GM18907 (cell line): ENCODE results near the gene DDX6.

Experiments
- ATAC-seq: cut with Tn5 transposase; IDR thresholded peaks from one replicate; pipeline ENCODE4 v1.9.1; 2021; ENCODE audit warnings: mild to moderate bottlenecking, moderate library complexity; ENCODE audit not compliant: unreplicated experiment

Gene DDX6

DNA sequence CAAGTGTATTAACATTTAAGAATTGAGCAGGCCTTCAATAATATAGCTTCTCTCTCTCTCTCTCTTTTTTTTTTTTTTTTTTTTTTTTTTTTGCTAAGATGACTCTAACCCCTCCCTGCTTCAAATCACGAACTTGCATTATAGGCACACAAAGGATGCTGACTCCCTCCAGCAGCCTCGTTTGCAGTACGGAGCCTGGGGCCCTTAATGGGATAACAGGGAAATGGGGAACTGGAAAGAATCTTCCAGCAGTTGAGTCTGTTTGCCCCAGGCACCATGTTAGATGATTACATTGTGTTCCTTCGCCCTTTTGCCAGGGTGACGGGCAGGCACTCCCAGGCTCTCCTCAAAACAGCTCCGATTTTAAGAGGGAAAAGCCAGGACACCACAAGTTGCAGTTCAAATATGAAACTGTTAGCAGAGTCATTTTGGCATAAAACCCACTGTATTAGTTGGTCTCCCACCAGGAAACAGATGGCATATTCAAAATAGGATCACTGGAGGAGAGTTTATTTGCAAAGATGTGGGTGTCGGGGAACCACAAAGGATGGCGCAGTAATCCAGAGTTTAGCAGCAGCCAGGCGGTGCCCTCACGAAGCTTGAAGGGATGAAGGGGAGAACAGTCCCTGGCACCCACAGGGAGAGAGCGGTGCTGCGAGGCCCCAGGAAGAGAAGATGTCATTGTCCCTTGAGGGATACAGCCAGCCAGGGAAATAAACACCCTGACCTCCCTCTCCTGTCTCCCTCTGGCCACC is 85.0 kb downstream of the DDX6 start:
- ATAC-seq: no peak

DNA sequence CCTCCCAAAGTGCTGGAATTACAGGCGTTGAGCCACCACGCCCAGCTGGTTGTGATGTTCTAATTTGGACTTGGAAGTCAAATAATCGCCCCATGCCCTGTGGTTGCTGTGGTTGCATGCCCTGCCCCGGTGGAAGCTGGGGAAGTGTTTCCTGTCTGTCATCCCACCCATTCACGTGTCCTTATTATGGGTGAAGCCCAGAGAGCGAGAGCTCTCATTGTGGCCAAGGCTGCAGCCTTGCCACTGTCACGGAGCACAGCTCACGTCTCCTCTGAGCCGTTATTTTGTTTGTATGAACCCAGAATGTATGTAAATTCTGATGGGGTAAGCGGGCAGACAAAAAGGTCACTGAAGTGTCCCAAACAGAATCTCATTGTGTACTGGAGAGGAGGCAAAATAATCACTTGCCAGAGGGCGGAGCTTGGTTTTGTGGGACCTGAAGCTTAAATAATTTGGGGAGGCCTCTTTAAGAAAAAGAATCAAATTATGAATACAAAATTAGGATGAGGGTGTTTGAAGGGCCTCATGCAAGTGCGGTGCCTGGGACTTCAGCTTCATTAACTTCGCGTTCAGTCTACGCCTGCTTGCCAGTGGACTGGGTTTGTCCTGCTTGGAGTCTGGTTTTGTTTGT is 85.7 kb downstream of the DDX6 start:
- ATAC-seq: no peak

DNA sequence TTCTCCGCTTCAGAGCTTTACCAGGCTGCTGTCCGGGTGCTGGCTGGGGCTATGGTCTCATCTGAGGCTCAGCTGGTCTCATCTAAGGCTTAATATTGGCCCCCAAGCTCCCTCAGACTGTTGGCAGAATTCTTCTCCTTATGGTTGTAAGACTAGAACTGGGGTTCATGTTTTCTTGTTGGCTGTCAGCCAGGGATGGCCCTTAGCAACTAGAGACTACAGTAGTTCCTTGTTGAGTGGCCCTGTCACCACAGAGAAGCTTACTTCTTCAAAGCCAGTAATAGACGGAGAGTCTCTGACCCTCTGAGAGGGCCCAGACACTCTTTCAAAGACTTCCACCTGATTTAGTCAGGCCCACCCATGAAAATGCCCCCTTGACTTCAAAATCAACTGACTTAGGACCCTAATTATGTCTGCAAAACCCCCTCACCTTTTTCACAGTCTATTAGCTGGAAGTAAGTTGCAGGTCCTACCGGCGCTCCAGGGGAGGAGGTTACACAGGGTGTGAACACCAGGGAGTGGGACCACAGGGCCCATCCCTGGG is 87.3 kb downstream of the DDX6 start:
- no peak for ATAC-seq

DNA sequence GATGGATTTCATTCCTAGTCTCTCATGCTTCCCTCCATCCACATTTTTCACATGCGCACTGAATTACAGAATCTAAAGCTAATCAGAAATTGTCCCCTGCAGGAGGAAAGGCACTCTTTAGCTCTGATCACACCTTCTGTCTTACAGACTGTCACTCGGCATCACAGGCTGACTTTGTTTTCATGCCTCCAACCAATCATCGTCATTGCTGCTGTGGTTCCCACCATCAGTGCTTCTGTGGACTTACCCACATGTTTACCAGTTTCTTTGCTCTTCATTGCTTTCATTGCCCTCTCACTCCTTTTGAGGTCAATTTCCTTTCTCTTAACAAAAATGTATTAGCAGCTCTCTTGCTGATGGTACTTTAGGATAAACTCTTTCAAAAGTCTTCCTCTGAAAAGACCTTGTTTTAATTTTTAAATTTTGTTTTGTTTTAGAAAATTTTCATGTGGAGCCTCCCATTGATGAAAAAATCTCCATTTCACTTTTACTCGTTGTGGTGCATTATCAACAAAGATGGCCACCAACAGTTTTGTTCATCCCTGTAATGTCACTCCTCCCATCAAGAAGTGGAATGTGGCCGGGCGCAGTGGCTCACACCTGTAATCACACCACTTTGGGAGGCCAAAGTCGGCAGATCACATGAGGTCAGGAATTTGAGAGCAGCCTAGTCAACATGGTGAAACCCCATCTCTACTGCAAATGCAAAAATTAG is 91.3 kb downstream of the DDX6 start:
- no peak for ATAC-seq
